Activated CD8-positive, alpha-beta memory T cell treated with anti-CD3 and anti-CD28 coated beads, Interleukin-2, amount 50 U/mL, for 4 hours (primary cell): ENCODE data around the gene ATP9B.

Experiments used
- DNase-seq: peaks from one replicate; pipeline ENCODE4 v3.0.0-alpha.2; 2020

Gene ATP9B

DNA sequence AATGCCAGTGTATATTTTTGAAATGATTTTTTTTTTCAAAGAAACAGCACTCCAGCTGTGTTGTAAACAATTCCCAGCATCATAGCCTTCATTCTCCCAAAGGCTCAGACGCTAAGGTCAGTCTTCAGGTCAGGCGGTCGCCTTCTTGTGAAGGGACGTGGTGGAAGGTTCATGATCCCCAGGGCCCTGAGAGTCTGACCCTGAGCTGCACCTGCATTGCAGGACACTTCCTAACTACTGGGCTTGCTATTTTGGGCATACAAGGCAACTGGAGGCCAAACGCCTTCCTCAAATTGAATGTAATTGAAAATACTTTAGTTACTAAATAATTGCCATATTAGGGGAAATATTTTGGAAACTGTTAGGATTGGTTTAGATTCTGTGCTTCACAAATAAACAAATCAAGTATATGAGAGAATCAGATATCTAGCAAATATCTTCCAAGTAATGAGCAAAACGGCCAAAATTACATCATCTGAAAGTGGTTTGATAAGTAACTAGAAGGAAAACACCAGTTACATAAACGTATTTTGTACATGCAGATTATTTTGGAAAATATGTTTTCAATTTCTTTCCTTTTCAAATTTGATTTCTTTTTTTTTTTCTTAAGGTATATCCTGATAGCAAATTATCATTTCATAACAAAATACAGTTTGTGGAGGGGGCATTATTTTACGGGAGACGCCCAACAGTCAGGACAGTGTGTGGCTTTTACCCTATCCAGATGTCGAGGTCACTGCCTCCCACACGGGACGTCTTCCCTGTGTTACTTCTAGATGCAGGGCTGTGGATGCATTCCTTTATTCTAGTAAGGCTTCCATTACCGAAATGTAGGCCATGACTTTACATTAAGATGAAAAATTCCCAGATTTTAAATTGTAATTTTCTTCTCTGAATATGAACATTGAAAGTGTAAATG is 136.0 kb downstream of the ATP9B start:
- no peak for DNase-seq

DNA sequence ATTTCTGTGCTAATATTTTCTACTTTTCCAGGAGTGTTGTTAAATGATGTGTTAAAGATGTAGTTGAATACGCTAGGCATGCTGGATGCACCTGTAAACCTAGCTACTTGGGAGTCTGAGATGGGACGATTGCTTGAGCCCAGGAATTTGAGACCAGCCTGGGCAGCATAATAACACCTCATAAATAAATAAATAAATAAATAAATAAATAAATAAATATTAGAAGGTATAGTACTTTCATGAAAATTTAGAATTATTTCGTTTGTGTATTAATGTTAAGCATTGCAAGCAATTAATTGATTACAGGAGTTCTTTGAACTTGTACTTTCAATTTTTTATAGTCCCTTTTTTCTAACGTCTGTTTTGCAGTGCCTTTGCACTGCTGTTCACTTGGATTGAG is 137.2 kb downstream of the ATP9B start:
- DNase-seq = no peak

DNA sequence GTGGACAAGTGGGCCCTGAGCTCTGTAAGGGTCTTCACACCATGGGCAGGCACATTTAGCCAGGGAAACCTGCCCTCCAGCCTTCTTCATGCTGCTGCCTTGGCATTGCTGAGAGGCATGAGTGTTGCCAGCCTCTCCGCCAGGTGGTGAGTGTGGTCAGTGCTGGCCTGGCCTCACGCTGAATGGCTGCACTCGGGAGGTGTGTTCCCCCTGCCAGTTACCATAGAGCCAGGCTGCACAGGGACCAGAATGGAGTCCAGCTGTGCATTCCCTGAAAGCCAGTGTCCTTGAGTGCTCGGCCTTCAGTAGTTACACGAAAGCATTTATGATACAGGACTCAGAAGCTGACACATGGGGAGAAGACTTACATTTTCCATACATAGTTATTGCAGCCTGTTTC is 139.7 kb downstream of the ATP9B start:
- DNase-seq = no peak

DNA sequence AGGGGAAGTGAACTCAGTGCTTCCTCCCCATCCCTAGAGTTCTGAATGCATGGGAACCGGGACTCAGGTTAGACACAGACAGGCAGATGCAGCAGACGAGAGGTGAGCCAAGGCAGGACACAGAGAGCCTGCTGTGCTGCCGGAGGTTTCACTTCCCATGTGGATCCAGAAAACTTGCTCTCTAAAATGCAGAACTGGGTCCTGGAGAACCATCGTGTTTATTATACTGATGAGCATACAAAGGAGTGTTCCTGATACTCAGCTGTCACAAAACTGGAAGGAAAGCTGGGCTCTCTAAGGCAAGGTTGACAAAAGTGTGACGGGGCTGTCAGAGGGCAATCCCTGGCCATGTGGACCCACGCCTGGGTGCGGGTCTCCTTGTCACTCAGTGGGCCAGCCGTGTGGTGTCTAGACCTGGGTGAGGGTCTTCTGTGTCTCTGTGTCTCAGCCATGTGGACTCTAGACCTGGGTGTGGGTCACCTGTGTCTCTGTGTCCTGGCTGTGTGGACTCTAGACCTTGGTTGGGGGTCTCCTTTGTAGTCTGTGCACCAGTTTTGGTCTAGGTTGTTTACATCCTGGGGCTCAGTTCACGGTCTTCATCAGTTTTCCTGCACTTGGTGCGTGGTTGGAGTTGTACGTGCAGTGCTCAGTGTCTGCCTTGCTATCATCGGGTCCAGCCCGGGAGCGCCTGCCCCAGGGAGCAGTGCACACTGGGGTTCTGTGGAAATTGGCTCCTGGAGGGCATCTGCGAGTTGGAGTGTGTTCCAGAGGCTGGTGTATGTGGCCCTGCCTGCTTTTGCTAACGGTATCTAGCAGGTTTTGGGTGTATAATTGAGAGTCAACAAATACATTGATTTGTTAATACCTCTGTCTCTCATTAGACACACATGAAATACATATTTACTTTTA is 141.1 kb downstream of the ATP9B start:
- no peak for DNase-seq

DNA sequence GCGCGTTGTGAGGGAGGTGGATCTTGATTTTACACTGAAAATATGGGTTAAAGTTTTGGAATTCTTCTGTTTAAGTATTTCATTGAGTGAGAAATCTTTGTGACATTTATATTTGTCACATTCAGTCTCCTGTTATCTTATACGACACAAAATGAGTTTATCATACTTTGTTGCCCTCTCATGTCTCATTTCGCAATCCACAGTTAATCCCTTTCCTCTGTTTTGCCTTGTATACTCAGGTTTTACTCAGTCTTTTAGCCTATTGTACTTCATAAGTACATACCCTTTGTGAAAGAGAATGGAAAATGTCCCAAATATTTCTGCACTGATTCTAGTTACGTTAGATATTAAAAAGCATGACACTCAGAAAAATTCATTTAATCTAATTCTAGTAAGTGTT is 142.7 kb downstream of the ATP9B start:
- DNase-seq = no peak

DNA sequence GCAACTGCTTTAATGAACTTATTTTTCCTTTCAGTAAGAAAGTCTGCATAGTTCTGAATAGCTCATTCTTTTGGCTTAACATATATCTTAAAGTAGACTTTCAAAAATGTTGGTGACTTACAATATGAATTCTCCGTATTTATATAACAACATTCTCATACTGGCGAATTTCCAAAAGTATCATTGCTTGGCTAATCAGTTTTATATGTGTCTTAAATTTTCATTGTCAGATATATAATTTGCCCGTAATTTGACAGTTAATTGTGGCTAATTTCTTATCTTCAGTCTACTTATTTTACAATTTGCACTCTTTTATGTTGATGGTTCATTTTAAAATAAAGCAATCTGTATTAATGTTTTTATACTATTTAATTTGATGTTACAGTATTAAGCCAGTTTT is 144.9 kb downstream of the ATP9B start:
- no peak for DNase-seq

DNA sequence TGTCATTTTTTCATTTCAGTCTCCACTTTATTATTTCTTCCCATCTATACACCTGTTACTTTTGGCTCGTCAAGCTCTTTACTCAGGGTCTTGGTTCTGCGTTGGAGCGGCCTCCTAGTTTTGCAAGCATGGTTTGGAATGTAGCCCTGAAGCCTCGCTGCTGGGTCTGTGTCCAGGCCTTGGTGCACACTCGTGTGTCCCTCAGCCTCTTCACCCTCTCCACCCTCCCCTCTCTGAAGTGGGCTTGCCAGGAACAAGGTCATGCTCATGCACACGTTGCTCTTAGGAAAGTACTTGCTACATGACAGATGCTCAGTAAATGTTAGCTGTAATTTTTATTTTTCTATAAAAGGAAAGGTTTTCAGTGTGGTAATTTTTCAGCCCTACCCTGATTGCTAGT is 147.0 kb downstream of the ATP9B start:
- no peak for DNase-seq

DNA sequence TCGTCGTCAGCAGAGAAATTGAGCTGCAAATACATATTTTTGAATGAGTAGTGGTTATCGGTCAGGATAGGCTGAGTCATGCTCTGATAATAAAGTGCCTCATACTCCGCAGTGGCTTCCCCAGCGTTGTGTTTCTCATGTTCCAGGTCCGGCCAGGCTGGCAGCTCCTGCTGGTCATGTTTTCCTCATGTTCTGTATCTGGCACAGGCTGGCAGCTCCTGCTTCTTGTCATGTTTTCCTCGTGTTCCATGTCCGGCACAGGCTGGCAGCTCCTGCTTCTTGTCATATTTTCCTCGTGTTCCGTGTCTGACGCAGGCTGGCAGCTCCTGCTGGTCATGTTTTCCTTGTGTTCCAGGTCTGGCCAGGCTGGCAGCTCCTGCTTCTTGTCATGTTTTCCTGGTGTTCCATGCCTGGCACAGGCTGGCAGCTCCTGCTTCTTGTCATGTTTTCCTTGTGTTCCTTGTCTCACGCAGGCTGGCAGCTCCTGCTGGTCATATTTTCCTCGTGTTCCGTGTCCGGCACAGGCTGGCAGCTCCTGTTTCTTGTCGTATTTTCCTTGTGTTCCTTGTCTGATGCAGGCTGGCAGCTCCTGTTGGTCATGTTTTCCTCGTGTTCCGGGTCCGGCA is 148.9 kb downstream of the ATP9B start:
- DNase-seq = no peak

DNA sequence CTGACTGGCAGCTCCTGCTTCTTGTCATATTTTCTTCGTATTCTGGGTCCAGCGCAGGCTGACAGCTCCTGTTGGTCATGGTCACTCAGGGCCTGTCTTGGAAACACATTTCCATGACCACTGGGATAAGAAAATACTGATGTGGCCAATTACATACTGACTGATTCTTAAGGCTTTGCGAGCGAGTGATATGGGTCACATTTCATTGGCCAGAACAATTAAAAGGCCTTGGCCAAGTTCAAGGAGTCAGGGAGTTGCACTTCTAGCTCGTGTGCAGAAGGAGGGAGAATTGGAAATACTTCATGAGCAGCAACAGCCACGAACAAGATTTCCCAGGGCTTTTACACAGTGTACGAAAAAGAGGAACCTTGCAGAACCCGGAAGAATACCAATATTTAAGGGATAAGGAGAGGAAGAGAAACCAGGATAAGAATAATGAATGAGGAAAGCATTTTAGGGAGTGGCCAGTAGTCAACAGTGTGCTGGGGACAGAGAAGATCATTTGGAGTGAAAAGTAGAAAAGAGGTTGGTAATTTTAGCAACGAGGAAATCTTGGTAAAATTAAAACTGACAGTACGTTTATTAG is 149.5 kb downstream of the ATP9B start:
- DNase-seq = no peak

DNA sequence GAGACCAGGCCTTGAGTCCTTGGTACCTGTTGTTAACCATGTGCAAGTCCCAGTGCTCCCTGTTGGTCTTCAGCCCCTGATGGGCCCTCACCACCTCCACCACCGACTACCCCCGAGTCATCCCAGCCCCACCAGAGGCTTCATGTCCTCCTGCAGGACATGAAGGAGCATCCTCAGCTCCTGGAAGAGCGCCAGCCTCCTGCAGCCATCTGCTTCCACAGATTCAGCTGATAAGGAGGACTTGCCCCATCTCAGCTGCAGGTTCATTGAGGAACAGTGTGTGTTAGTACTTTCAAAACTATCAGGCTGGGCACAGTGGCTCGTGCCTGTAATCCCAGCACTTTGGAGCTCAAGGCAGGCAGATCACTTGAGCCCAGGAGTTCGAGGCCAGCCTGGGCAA is 151.9 kb downstream of the ATP9B start:
- no peak for DNase-seq

DNA sequence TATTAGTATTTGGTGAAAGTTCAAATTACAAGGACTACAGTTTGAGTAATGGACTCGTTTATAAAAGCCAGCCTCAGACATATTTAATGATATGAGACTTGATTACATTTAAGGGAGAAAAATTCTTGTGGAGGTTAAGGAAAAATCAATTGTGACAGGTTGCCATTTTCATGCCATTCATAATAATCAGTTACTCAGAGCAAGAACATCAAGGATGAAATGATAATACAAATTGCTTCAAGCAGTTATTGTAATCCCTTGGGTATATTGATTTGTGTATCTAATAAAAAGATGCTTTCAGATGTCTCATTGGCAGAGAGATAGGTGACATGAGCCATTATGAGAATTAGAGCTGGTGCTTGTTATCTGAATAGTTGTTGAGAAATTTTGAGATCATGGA is 153.6 kb downstream of the ATP9B start:
- DNase-seq = no peak

DNA sequence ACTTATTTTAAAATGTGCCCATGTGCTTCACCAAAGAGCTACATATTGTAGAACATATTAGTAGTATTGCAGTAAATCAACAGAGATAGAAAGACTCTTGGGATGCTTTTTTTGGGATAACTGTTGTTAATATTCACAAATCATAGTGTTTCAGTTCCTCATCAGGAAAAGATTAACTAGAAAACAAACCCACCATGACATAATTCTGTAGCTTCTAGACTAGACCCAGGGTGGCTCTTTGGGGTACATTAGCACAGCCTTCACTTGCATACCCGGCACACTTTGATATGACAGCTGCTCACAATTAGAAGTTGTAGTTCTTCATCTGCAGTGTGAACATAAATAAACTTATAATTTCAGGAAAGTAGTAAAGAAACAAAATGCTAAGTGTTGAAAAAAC is 154.2 kb downstream of the ATP9B start:
- no peak for DNase-seq

DNA sequence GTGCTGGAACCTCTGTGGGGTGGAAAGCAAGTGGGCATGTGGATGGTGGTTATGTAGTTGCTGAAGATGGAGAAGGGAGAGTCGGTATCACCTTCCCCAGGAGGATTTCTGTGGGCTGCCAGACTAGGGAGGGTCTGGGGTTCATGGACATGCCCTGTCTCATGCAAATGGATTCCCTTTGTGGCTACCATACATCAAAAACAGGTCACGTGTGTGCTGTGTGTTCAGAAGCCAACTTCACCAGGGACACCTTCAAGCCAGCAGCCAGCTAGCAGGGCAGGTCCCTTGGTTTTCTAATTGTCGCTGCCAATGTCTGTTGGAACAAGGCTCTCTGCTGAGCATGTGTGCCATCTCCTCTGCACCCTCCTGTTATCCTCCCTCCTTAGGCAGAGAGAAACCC is 155.2 kb downstream of the ATP9B start:
- DNase-seq = no peak

DNA sequence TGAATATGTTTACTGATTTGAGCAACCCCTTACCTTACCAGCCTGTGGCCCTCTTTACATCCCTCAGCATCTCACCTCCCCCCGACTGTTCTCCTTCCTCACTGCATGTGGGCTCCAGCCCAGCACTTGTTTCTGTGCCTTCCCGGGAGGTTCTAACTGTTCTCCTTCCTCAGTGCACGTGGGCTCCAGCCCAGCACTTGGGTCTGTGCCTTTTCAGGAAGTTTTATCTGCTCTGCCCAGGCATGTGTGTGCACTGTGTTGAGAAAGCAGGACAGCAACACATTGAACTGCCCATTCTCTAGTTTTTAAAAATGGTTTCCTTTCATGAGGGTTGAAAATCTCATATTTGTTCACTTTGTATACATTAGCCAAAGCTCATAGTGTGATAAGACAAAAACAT is 158.4 kb downstream of the ATP9B start:
- DNase-seq = no peak

DNA sequence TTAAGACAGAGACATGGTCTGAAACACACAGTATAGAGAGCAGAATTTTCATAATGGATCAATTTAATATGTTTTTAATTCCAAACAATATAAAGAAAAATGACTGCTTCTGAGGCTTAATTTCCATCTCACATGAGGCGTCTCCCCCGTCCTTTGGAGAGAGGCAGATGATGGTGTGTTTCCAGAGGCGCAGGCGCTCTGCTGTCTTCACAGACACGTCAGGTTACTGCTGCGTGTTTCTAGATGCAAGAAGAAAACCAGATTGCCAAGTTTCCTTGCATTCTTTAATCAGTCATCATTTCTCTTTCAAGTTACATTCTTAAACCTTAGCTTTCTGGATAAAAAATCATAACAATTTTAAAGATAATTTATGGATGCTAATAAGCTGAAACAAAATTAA is 160.2 kb downstream of the ATP9B start:
- no peak for DNase-seq

DNA sequence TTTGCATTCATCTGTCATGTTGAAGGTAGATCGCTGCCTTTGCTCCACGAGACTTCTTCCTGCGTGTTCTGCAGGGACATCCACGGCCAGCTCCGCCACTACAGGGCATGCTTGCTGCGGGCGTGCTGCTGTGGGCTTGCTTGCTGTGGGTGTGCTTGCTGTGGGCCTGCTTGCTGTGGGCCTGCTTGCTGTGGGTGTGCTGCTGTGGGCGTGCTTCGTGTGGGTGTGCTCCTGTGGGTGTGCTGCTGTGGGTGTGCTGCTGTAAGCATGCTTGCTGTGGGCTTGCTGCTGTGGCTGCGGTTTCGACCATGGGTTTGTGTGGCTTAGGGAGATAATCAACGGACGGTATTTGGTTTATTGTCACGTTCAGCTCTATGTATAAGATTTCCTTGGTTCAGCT is 165.2 kb downstream of the ATP9B start:
- no peak for DNase-seq

DNA sequence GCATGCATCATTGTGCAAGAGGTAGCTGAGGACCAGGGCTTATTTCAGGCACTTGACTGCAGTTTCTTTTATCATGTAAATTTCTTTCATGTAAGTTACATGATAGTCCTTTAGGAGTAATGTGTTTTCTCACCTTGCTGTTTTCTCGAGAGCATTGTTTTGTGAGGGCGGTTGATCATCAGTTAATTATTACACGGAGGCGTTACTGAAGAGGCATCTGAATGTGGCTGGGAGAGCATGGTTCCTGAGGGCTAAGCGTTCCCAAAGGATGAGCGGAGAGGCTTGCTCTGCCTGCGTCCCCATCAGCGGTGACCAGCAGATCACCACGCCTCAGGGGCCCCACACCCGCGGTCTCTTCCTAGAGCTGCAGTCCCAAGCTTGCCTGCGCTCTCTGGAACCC is 170.4 kb downstream of the ATP9B start:
- no peak for DNase-seq

DNA sequence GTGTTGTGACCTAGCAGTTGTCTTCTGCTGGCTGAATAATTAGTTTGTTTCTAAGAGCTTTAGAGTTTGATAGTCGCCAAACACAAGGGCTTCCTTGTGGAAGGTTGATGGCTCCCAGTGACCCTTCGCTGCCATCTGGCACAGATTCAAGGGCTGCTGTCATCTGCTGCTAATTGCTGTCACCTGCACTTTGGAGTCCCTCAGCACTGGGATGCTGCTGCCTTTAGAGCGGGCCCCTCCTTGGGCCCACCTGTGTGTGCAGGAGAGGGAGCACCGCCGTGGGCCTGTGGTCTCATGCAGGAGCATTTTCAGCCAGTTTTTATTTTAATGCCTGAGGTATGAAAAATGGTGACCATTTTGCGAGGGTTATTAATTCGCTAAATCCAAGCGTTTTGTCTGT is 172.6 kb downstream of the ATP9B start:
- DNase-seq = no peak

DNA sequence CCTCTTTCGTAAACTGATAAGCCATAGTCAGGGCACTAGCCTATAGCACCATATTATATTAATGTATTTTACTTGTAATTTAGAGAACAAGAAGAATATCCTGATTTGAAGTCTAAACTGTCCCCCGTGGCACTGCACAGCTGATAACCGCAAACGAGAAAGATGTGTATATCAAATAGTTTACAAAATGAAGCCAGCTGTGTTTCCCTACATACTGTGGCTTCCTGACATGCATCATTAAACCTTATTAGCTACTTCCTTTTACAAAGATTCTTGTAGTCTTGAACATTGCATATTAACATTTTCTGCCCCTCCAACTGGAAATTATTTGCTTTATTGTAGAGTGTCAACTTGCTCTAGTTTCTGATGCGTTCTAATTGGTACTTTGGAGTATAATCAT is 173.1 kb downstream of the ATP9B start:
- DNase-seq = no peak

DNA sequence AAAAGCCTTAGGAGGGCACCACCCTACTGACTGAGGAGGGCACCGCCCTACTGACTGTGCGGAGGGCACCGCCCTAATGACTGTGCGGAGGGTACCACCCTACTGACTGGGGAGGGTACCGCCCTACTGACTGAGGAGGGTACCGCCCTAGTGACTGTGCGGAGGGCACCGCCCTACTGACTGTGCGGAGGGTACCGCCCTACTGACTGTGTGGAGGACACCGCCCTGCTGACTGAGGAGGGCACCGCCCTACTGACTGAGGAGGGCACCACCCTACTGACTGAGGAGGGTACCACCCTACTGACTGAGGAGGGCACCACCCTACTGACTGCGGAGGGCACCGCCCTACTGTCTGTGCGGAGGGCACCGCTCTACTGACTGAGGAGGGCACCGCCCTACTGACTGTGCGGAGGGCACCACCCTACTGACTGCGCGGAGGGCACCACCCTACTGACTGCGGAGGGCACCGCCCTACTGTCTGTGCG is 176.4 kb downstream of the ATP9B start:
- DNase-seq = no peak

DNA sequence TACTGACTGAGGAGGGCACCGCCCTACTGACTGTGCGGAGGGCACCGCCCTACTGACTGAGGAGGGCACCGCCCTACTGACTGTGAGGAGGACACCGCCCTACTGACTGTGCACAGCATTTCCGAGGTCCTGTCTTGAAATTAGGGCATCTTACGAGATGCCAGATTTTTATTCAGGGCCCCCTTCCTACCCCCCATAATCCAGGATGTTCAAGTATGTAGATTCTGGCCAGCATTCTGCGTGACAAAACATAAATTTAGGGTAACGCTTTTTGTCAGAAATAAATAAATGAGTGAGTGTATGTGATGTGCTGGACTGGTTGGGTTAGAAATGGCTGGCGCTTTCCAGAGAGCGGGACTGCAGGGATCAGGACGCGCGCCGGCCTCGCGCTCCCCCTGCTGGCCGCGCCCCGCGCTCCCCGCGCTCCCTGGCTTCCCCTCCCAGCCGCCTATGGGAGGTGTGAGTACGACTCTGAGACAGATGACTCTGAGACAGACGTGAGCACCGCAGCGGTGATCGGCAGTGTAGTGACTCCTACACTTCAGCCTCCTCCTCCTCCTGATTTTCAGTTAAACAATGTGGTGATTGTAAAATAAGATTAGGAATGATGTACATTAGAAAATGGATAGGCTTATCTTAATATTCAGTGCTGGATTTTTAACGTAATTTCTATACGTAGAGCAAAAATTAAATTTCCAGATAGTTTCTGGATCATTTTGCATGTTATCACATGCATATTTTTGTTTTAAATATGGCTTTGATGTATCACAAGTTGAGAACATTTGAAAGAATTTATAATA is 177.3 kb downstream of the ATP9B start:
- peak; percentile 71 for DNase-seq

DNA sequence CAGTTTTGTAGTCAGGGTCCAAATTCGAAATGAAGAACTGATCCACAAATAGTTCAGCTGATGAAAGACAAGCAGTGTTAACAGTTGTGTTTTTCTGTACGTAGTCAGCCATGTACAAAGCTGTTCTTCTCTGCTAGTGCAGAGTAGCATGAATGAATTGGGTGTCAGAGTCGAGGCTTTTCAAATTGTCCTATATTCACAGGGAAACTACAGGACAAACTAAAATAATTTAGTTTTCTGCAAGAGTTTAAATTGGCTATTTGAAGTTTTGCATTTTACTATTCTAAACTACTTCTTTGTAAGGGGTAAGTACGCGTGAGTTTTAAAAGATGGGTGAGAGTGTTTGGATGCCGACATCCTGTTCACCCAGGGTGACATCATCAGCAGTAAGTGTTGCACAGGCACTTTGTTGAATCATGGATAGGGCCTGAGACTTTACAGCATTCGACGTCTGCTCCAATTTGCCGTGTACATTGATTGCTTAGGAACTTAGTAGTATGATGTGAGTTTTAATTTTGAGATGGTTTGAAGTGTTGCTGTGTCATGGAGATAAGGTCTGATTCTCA is 179.4 kb downstream of the ATP9B start:
- DNase-seq = no peak
